Endothelial cell of umbilical vein (primary cell): ENCODE results near the gene TESK2. TPM values are rescaled to one million over a fixed set of nuclear protein-coding genes. Genes with fewer than 3 reads are reported as not detected.

Source experiments
- BruUV-seq: library from RNA; stranded (reverse); fragments of 400-500 nt; replicated peaks from 2 replicates; lab custom pipeline; 2021; lab: Mats Ljungman, UMichigan
- CTCF ChIA-PET: fragments of 300-600, 350-600 bp; sonication (Branson Sonifier 250); formaldehyde crosslinking; loops from one replicate; lab custom pipeline; 2021; ENCODE audit warnings: antibody characterized with exemption, inconsistent platforms; lab: Charles Lee
- POLR2A ChIA-PET: fragments of 300-600, 350-600 bp; sonication (Branson Sonifier 250); formaldehyde crosslinking; loops from one replicate; lab custom pipeline; 2021; ENCODE audit warnings: antibody characterized with exemption, inconsistent platforms; lab: Charles Lee
- DNase-seq: peaks from one replicate; pipeline ENCODE4 v3.0.0-alpha.2; 2011; ENCODE audit warnings: low read depth, low spot score
- FAIRE-seq: peaks from 2 replicates; lab custom pipeline; 2011; peaks lifted over from hg19 to GRCh38; lab: Jason Lieb, UNC
- H2AFZ ChIP-seq: 2 replicates; pipeline ENCODE4 v1.6.0; 2012; ENCODE audit warnings: low read depth, low read length, control low read depth, inconsistent platforms
- H3K27ac ChIP-seq: 2 replicates; pipeline ENCODE4 v1.5.1; 2011; ENCODE audit warnings: low read depth, mild to moderate bottlenecking, control low read depth, low read length, moderate library complexity; ENCODE audit not compliant: insufficient read depth
- H3K27me3 ChIP-seq, 2 experiments: 2 replicates each; pipeline versions ENCODE4 v1.6.0 to v1.6.1; 2011; ENCODE audit warnings: low read length in 2 of 2, mixed read lengths in 1 of 2; ENCODE audit not compliant: control insufficient read depth in 2 of 2, insufficient read depth in 2 of 2
- H3K36me3 ChIP-seq, 2 experiments: 2 replicates in 1 of 2; 3 replicates in 1 of 2; pipeline ENCODE4 v1.5.1; 2011; ENCODE audit warnings: low read length in 2 of 2, mild to moderate bottlenecking in 1 of 2, moderate library complexity in 1 of 2; ENCODE audit not compliant: control insufficient read depth in 2 of 2, insufficient read depth in 2 of 2; ENCODE audit errors: extremely low read depth in 1 of 2
- H3K4me1 ChIP-seq: 3 replicates; pipeline ENCODE4 v1.5.1; 2011; ENCODE audit warnings: mild to moderate bottlenecking, low read length; ENCODE audit not compliant: control insufficient read depth, insufficient read depth; ENCODE audit errors: extremely low read depth
- H3K4me2 ChIP-seq: 2 replicates; pipeline ENCODE4 v1.6.1; 2011; ENCODE audit warnings: low read length, control low read depth, mixed read lengths; ENCODE audit not compliant: insufficient read depth
- H3K4me3 ChIP-seq, 3 experiments: fragments of 200-600 bp in 1 of 3; sonication (generic), shearing (Covaris generic) in 1 of 3; replicated peaks in 1 of 3; 2 replicates each; pipeline ENCODE4 v1.5.1; 2011 to 2016; ENCODE audit warnings: control low read depth in 3 of 3, low read length in 3 of 3, mild to moderate bottlenecking in 2 of 3, inconsistent platforms in 1 of 3, low read depth in 1 of 3, moderate library complexity in 1 of 3; ENCODE audit not compliant: insufficient read depth in 1 of 3
- H3K79me2 ChIP-seq: 2 replicates; pipeline ENCODE4 v1.6.0; 2012; ENCODE audit warnings: low read length, inconsistent platforms; ENCODE audit not compliant: control insufficient read depth, insufficient read depth
- H3K9ac ChIP-seq: replicated peaks from 2 replicates; pipeline ENCODE3; 2011; ENCODE audit warnings: low read length, control low read depth; ENCODE audit not compliant: insufficient read depth; ENCODE audit errors: extremely low read depth
- H3K9me1 ChIP-seq: replicated peaks from 3 replicates; pipeline ENCODE4 v1.6.0; 2011; ENCODE audit warnings: mild to moderate bottlenecking, low read length; ENCODE audit not compliant: control insufficient read depth, insufficient read depth; ENCODE audit errors: extremely low read depth
- H3K9me3 ChIP-seq: replicated peaks from 2 replicates; pipeline ENCODE4 v1.5.1; 2012; ENCODE audit warnings: low read length, inconsistent platforms; ENCODE audit not compliant: control insufficient read depth, insufficient read depth
- H4K20me1 ChIP-seq: replicated peaks from 2 replicates; pipeline ENCODE3; 2011; ENCODE audit warnings: mild to moderate bottlenecking, low read length; ENCODE audit not compliant: control insufficient read depth, insufficient read depth; ENCODE audit errors: extremely low read depth
- CTCF ChIP-seq, 2 donors: IDR thresholded peaks; 1 replicate in 1 of 2; 2 replicates in 1 of 2; pipeline ENCODE4 v1.5.1; 2011; ENCODE audit warnings: low read length in 2 of 2, mild to moderate bottlenecking in 2 of 2, moderate library complexity in 2 of 2, control low read depth in 1 of 2, inconsistent platforms in 1 of 2, low read depth in 1 of 2; ENCODE audit not compliant: insufficient read depth in 1 of 2; ENCODE audit errors: extremely low read depth in 1 of 2
- EZH2 ChIP-seq: IDR thresholded peaks from 2 replicates; pipeline ENCODE4 v1.6.1; 2012; ENCODE audit warnings: borderline replicate concordance, low read depth, mild to moderate bottlenecking, moderate library complexity, low read length, inconsistent platforms; ENCODE audit not compliant: severe bottlenecking
- FOS ChIP-seq: IDR thresholded peaks from 2 replicates; pipeline ENCODE4 v1.6.1; 2011; ENCODE audit warnings: mild to moderate bottlenecking, low read length, moderate library complexity, borderline replicate concordance; ENCODE audit not compliant: insufficient read depth
- GATA2 ChIP-seq: IDR thresholded peaks from 2 replicates; pipeline ENCODE4 v1.7.0; 2011; ENCODE audit warnings: low read depth, mild to moderate bottlenecking, moderate library complexity, mixed read lengths, low read length; ENCODE audit not compliant: insufficient read length, insufficient read depth
- JUN ChIP-seq: IDR thresholded peaks from 2 replicates; pipeline ENCODE4 v1.6.1; 2011; ENCODE audit warnings: borderline replicate concordance, low read depth; ENCODE audit not compliant: insufficient read length, insufficient read depth
- MAX ChIP-seq: IDR thresholded peaks from 2 replicates; pipeline ENCODE4 v1.6.1; 2011; ENCODE audit not compliant: insufficient read depth, insufficient read length
- MYC ChIP-seq: IDR thresholded peaks from one replicate; pipeline ENCODE4 v1.6.1; 2011; ENCODE audit warnings: mild to moderate bottlenecking, low read depth, low read length
- POLR2A ChIP-seq: IDR thresholded peaks from 2 replicates; pipeline ENCODE4 v1.6.1; 2012; ENCODE audit warnings: low read depth, mild to moderate bottlenecking, control low read depth, low read length
- POLR2AphosphoS5 ChIP-seq: IDR thresholded peaks from 2 replicates; pipeline ENCODE4 v1.6.1; 2012; ENCODE audit warnings: low read depth, mild to moderate bottlenecking, control low read depth, low read length, moderate library complexity; ENCODE audit not compliant: insufficient read depth
- dilution Hi-C: fragments of 300-500 bp; cut with MboI; formaldehyde crosslinking; loops from one replicate; pipeline ENCODE4 v1.15.0; 2019; ENCODE audit warnings: low sequenced_read_pairs; ENCODE audit not compliant: extremely low pct_ligation_motif_present
- intact Hi-C: fragments of 100-400 bp; cut with micrococcal nuclease; formaldehyde crosslinking; loops from one replicate; pipeline ENCODE4 v1.10.0; 2022
- polyA plus RNA-seq, 4 experiments: library from polyadenylated mRNA; depleted of rRNA in 3 of 4; stranded (reverse) in 3 of 4; unstranded in 1 of 4; fragments of >200 nt; gene quantifications; 2 replicates each; pipeline versions ENCODE4 v1.2.1 to v1.2.3, GENCODE V29; 2011 to 2012; ENCODE audit warnings: missing spikeins in 1 of 4
- total RNA-seq: library from RNA; stranded (reverse); gene quantifications from 2 replicates; pipeline ENCODE4 v1.2.3, GENCODE V29; 2021

The TESK2 gene
- total and polyA plus RNA-seq, 2 donors (not counting 3 experiments of a cell fraction or from before 2014, with no cell fraction given): 2.1 to 2.6 TPM

- Histone ChIP-seq H3K4me2 (no peak overlapping the region), H3K9me3 (no peaks in the 10 kb centered on the region), H3K9me1 (no peaks in the 10 kb centered on the region), H4K20me1 (no peaks in the 10 kb centered on the region), H3K79me2 (peaks cover 7% of the 10 kb centered on the region), H3K27me3 (no peaks in the 10 kb centered on the region), H3K27ac (no peak overlapping the region), H3K4me3 (no peak overlapping the region), H2AFZ (no peak overlapping the region), H3K36me3 (no peaks in the 10 kb centered on the region), H3K9ac (no peak overlapping the region), H3K4me1 (peaks cover 18% of the 10 kb centered on the region)
- ChIA-PET POLR2A (interaction anchor here (2.3 to 3.5 kb wide), 2 partner anchors 11 to 316 kb away, joined by 6 to 18 read pairs; partner anchors contain the start of genes MUTYH, TOE1 and UROD), CTCF (interaction anchor here (1.1 to 3.7 kb wide), 4 partner anchors 11 to 28 kb away, joined by 3 to 14 read pairs (median 8); partner anchors contain the start of genes MUTYH and TOE1)
- dilution Hi-C loops: no loop called here
- TF ChIP-seq GATA2: no peak
- no peak for TF ChIP-seq FOS
- no peak for TF ChIP-seq MYC
- TF ChIP-seq POLR2A: no peak
- TF ChIP-seq JUN: no peak
- no peak for TF ChIP-seq CTCF (IDR thresholded peaks at IDR 0.05; ENCODE audit: extremely low read depth in 1 of 2, insufficient read depth in 1 of 2, low read depth in 1 of 2, low read length in 2 of 2)
- TF ChIP-seq MAX: no peak
- TF ChIP-seq EZH2: no peak
- TF ChIP-seq POLR2AphosphoS5: no peak
- DNase-seq: no peak
- no peak for FAIRE-seq
- BruUV-seq: no TSS peak
- intact Hi-C loops: no loop called here
Observed at GRCh38 chr1:45328680-45329079, 162.3 kb downstream of the TESK2 start.
